WTC11 (cell line): ENCODE measurements around the gene OPCML.

Experiments
- HMGA2 ChIP-seq: fragments of 250-450 bp; sonication (Bioruptor Pico); IDR thresholded peaks from 2 replicates; pipeline ENCODE4 v1.4.0; 2021; ENCODE audit warnings: mild to moderate bottlenecking, moderate library complexity
- IRF2 ChIP-seq: sonication (generic); formaldehyde crosslinking; IDR thresholded peaks from 2 replicates; pipeline ENCODE4 v1.8.0; 2022; ENCODE audit warnings: low read depth, missing genetic modification reagents, borderline replicate concordance
- SMAD4 ChIP-seq: sonication (generic); formaldehyde crosslinking; IDR thresholded peaks from 2 replicates; pipeline ENCODE4 v1.8.0; 2022; ENCODE audit warnings: mild to moderate bottlenecking, missing genetic modification reagents
- TEAD4 ChIP-seq: sonication (generic); formaldehyde crosslinking; IDR thresholded peaks from 2 replicates; pipeline ENCODE4 v1.8.0; 2022; ENCODE audit warnings: mild to moderate bottlenecking, missing genetic modification reagents
- ZBTB21 ChIP-seq: sonication (generic); formaldehyde crosslinking; IDR thresholded peaks from 2 replicates; pipeline ENCODE4 v1.8.1; 2023; ENCODE audit warnings: mild to moderate bottlenecking, missing genetic modification reagents, borderline replicate concordance
- TF ChIP-seq, protein P1 (sequence below): fragments of 200-600 bp; IDR thresholded peaks from 2 replicates; pipeline ENCODE4 v1.8.0; 2022; ENCODE audit warnings: antibody characterized with exemption
- TF ChIP-seq, protein P2 (sequence below): sonication (generic); formaldehyde crosslinking; conservative IDR thresholded peaks from 2 replicates; pipeline ENCODE4 v1.8.1; 2022; ENCODE audit warnings: mild to moderate bottlenecking, missing genetic modification reagents
- TF ChIP-seq, protein P3 (sequence below): sonication (generic); formaldehyde crosslinking; IDR thresholded peaks from 2 replicates; pipeline ENCODE4 v1.8.0; 2022; ENCODE audit warnings: mild to moderate bottlenecking, missing genetic modification reagents
- TF ChIP-seq, protein P4 (sequence below): sonication (generic); formaldehyde crosslinking; IDR thresholded peaks from 2 replicates; pipeline ENCODE4 v1.8.1; 2023; ENCODE audit warnings: mild to moderate bottlenecking, missing genetic modification reagents

DNA sequence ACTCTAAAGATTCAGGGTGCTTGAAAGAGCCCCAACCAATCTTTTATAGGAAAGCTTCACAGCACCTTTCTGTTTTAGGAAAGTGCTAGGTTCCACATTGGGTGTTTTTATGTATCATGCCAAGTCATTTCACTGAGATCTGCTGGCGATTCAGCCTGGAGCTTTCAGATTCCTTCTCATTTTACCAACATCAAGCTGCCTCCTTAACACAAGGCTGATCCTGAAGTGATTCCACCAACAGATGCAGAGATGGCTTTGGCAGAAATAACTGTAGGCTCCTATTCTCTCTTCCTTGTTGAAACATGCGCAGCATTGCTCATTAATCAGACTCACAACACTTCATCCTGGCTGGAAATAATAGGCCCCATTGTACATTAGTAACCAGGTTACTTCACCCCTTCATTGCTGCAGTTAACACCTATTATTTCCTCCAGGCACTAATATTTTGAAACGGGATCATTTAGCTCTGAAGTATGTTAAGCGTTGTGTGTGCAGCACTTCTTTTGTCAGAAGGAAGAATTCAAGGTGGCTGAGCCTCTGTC, 89.0 kb downstream of the OPCML start:
- TF ChIP-seq TEAD4 (no peak), ZBTB21 (CRISPR knock-in tag) (no peak), IRF2 (CRISPR knock-in tag) (no peak), HMGA2 (CRISPR knock-in tag) (no peak), SMAD4 (CRISPR knock-in tag) (no peak)
- TF ChIP-seq, protein P1, sequence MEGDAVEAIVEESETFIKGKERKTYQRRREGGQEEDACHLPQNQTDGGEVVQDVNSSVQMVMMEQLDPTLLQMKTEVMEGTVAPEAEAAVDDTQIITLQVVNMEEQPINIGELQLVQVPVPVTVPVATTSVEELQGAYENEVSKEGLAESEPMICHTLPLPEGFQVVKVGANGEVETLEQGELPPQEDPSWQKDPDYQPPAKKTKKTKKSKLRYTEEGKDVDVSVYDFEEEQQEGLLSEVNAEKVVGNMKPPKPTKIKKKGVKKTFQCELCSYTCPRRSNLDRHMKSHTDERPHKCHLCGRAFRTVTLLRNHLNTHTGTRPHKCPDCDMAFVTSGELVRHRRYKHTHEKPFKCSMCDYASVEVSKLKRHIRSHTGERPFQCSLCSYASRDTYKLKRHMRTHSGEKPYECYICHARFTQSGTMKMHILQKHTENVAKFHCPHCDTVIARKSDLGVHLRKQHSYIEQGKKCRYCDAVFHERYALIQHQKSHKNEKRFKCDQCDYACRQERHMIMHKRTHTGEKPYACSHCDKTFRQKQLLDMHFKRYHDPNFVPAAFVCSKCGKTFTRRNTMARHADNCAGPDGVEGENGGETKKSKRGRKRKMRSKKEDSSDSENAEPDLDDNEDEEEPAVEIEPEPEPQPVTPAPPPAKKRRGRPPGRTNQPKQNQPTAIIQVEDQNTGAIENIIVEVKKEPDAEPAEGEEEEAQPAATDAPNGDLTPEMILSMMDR, result no peak
- TF ChIP-seq, protein P2, sequence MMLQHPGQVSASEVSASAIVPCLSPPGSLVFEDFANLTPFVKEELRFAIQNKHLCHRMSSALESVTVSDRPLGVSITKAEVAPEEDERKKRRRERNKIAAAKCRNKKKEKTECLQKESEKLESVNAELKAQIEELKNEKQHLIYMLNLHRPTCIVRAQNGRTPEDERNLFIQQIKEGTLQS (CRISPR knock-in tag), result no peak
- TF ChIP-seq, protein P3, sequence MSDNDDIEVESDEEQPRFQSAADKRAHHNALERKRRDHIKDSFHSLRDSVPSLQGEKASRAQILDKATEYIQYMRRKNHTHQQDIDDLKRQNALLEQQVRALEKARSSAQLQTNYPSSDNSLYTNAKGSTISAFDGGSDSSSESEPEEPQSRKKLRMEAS (CRISPR knock-in tag), result no peak
- TF ChIP-seq, protein P4, sequence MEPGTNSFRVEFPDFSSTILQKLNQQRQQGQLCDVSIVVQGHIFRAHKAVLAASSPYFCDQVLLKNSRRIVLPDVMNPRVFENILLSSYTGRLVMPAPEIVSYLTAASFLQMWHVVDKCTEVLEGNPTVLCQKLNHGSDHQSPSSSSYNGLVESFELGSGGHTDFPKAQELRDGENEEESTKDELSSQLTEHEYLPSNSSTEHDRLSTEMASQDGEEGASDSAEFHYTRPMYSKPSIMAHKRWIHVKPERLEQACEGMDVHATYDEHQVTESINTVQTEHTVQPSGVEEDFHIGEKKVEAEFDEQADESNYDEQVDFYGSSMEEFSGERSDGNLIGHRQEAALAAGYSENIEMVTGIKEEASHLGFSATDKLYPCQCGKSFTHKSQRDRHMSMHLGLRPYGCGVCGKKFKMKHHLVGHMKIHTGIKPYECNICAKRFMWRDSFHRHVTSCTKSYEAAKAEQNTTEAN, result no peak
